ENCODE measurements around the gene SLC25A25.
A peak's percentile ranks its signal among the peaks of the same experiment; 100 is the strongest.
"Not testable (repeated sequence)": the region's sequence is repeated elsewhere in the genome, so short reads cannot be mapped to it uniquely, and the experiment has no call there.

The SLC25A25 gene

GRCh38 chr9:128067645-128068385, at the start of gene SLC25A25:
TSS of gene SLC25A25 (plus strand) at chr9:128068232. CDS start at chr9:128068320, 88 bp downstream.
- DNase-seq (ENCODE audit: low read depth in 2 of 2), result peak; percentile 99 to 100

- DNase-seq (ENCODE audit: low read depth in 2 of 2), result no peak
Measured at GRCh38 chr9:128020692-128021091, 47.3 kb upstream of the SLC25A25 start.

- no peak for DNase-seq (ENCODE audit: low read depth in 2 of 2)
Measured at GRCh38 chr9:128021098-128021497, 46.9 kb upstream of the SLC25A25 start.

GRCh38 chr9:128022886-128023285, 45.1 kb upstream of the SLC25A25 start:
- DNase-seq (ENCODE audit: low read depth in 2 of 2), result no peak

GRCh38 chr9:128023671-128024070, 44.4 kb upstream of the SLC25A25 start:
- not testable (repeated sequence) for DNase-seq (ENCODE audit: low read depth in 2 of 2)

GRCh38 chr9:128024761-128025308, 43.2 kb upstream of the SLC25A25 start:
- DNase-seq (ENCODE audit: low read depth in 2 of 2), result no peak

GRCh38 chr9:128025736-128026135, 42.3 kb upstream of the SLC25A25 start:
- DNase-seq (ENCODE audit: low read depth in 2 of 2), result no peak

- peak; percentile 59 to 71 for DNase-seq (ENCODE audit: low read depth in 2 of 2)
Measured at GRCh38 chr9:128026255-128026772, 41.7 kb upstream of the SLC25A25 start.

- peak in 1 of 2 donors; percentile 27 for DNase-seq (ENCODE audit: low read depth in 2 of 2)
Measured at GRCh38 chr9:128026773-128027541, 41.1 kb upstream of the SLC25A25 start.

- DNase-seq (ENCODE audit: low read depth in 2 of 2), result no peak
Measured at GRCh38 chr9:128027705-128028104, 40.3 kb upstream of the SLC25A25 start.

GRCh38 chr9:128033609-128034008, 34.4 kb upstream of the SLC25A25 start:
- no peak for DNase-seq (ENCODE audit: low read depth in 2 of 2)

- peak; percentile 35 to 39 for DNase-seq (ENCODE audit: low read depth in 2 of 2)
Measured at GRCh38 chr9:128034821-128035652, 33.0 kb upstream of the SLC25A25 start.

- not testable (repeated sequence) for DNase-seq (ENCODE audit: low read depth in 2 of 2)
Measured at GRCh38 chr9:128036522-128036921, 31.5 kb upstream of the SLC25A25 start.

GRCh38 chr9:128040783-128041182, 27.2 kb upstream of the SLC25A25 start:
- DNase-seq (ENCODE audit: low read depth in 2 of 2), result not testable (repeated sequence)

- DNase-seq (ENCODE audit: low read depth in 2 of 2), result no peak
Measured at GRCh38 chr9:128042043-128042442, 26.0 kb upstream of the SLC25A25 start.

GRCh38 chr9:128043467-128043868, 24.6 kb upstream of the SLC25A25 start:
- no peak for DNase-seq (ENCODE audit: low read depth in 2 of 2)

GRCh38 chr9:128045409-128045808, 22.6 kb upstream of the SLC25A25 start:
- not testable (repeated sequence) for DNase-seq (ENCODE audit: low read depth in 2 of 2)

GRCh38 chr9:128045831-128046230, 22.2 kb upstream of the SLC25A25 start:
- no peak for DNase-seq (ENCODE audit: low read depth in 2 of 2)

GRCh38 chr9:128047231-128047630, 20.8 kb upstream of the SLC25A25 start:
- no peak for DNase-seq (ENCODE audit: low read depth in 2 of 2)

GRCh38 chr9:128048663-128049062, 19.4 kb upstream of the SLC25A25 start:
- no peak for DNase-seq (ENCODE audit: low read depth in 2 of 2)

GRCh38 chr9:128049843-128050242, 18.2 kb upstream of the SLC25A25 start:
- DNase-seq (ENCODE audit: low read depth in 2 of 2), result no peak

Data from stimulated activated CD8-positive, alpha-beta memory T cell treated with anti-CD3 and anti-CD28 coated beads, Interleukin-7, amount 100 ng/mL, for 4 hours (primary cell).